ENCODE data around the gene INSRR.

The INSRR gene

DNA sequence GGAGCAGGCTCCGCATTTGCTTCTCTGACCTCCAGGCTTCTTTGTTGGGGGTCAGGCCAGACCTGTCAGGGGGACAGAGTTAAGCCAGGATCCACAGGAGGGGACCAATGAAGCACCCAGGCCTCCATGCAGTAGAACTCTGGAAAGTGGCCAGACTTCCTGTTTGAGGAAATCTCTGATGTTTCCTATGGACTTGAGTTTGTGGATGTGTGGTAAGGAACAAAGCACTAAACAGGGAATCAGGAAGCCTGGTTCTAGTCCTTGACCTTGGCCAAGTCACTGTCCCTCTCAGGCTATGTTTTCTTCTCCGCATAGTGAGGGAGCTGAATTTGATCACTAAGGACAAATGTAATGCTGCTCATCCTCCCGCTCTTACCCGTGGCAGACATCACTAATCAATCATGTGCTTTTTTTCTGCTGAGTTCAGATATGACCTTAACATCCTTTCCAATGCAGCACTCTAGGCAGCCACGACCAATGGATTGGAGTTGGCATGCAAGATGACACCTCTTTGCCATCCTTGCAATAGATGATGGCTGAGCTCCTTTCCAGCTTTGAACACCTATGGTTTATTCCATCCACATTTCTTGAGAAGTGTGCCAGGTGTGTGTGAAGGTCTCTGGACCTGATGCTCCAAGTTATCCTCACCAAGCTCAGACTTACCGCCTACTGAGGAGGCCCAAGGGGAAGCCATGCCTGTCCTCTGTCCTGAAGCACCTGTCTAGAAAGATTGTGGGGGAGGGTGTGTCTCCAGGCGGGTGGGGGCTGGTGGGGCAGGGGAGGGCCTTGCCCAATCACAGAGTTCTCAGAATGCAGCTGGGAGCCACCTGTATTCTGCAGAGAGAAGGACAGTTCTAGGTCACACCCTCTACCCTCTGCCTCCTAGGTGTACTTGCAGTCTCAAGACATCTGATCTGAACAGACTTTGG is 52.1 kb downstream of the INSRR start:
- no peak for DNase-seq (ENCODE audit: low read depth in 2 of 2)

GRCh38 chr1:156805766-156806511 is 53.0 kb downstream of the INSRR start:
- no peak for DNase-seq (ENCODE audit: low read depth in 2 of 2)

DNA sequence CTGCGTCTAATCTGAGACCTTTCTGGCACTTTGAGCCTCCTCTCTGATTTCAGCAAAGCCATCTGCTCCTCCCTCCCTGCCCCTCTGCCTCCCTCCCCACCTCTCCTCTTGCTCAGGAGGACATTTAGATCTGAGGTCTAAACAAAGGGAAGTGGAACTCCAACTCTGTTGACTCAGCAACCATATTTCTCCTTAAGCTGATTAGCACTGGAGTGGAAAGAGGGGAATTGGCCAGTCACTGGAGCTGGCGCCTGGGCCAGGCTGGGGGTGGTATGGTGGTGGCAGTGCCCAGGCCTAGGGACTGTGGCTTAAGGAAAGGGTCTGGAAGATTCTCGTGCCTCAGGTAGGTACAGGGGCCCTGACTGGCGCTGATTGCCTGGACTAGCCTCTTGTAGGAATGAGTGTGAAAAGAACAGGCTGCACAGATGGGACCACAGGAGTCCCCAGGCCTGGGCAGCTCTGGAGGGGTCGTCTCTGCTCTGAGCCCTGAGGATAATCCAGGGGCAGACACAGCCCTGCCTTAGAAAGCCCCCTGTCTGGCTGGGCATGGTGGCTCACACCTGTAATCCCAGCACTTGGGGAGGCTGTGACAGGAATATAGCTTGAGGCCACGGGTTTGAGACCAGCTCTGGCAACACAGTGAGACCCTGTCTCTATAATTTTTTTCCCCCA is 54.2 kb downstream of the INSRR start:
- no peak for DNase-seq (ENCODE audit: low read depth in 2 of 2)

DNA sequence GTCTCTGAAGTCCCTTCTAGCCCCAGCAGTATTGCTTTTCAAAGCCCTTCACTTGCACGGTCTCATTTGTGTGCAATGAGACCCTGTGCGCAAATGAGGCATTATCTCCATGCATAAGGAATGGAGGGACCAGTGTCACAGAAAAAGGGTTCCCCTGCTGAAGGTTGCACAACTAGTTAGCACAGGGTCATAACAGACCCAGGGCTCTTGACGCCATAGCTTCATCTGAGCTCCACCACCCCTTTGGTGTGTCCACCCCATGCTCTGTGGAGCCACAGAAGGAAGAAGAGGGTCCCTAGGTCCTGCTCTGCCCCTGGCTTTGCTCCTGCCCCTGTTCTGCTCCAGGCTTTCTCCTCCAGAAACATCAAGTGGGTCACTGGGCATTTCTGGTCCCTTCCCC is 54.9 kb downstream of the INSRR start:
- DNase-seq (ENCODE audit: low read depth in 2 of 2), result no peak

- DNase-seq (ENCODE audit: low read depth in 2 of 2), result no peak
Measured at GRCh38 chr1:156803086-156803851, 55.6 kb downstream of the INSRR start.

GRCh38 chr1:156802421-156802935 is 56.4 kb downstream of the INSRR start:
- DNase-seq (ENCODE audit: low read depth in 2 of 2), result no peak

DNA sequence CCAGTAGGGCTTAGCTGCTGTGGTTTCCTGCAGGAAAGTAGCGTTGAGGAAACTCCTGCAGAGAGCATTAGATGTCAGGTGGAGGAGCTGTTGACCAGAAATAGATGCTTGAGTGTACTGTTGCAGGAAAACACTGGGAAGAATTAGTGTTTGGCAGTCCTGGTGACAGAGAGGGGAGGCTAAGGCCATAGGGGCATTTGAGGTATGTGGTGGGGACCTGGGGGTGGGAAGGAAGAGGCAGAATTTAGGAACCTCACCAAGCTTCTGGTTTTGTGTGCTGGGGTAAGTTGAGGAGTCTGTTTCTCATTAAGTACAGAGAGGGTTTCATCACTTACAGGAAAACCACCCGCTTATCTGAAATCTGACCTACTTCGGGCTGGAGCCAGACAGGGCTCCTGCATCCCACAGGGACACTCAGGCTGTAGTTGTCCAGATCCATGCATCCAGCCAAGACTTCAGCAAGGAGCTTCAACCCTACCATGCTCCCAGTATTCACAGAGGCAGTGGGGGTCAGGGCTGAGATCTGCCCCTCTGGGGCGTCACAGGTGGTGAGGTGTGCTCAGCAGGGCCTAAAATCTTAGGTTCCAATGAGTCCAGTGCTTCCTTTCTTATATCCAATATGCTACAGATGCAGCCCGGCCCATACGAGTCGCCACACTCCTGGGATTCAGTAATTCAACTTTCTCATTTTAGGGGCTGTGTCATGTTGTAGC is 57.4 kb downstream of the INSRR start:
- DNase-seq (ENCODE audit: low read depth in 2 of 2), result no peak

DNA sequence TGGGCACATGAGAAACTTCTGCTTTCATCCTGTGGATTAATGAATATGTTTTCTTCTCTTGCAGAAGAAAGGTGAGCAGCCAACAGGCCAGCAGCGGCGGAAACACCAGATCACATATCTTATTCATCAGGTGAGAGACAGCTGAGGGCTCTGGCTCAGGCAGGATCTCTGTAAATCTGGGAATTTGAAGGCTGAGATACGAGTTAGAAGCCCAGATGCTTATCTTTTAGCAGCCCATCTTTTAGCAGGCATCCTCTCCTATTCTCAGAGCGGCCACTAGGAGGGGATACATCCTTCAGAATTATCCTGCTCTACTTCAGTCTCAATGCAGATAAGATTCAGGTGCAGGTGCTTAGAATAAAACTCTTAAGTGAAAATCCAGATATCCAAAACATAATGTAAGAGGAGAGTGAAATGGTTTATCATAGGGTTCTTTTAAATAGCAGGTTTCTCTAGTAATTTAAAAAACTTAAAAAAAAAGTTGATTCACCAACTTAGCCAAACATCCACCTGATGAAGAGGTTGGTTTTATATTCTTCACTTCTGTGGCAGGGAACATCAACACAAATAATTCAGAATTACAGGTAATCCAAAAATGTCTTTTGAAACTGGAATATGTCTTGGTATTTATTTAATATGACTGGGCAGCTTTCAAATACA is 61.6 kb downstream of the INSRR start:
- DNase-seq (ENCODE audit: low read depth in 2 of 2), result peak in 1 of 2 donors; percentile 33

DNA sequence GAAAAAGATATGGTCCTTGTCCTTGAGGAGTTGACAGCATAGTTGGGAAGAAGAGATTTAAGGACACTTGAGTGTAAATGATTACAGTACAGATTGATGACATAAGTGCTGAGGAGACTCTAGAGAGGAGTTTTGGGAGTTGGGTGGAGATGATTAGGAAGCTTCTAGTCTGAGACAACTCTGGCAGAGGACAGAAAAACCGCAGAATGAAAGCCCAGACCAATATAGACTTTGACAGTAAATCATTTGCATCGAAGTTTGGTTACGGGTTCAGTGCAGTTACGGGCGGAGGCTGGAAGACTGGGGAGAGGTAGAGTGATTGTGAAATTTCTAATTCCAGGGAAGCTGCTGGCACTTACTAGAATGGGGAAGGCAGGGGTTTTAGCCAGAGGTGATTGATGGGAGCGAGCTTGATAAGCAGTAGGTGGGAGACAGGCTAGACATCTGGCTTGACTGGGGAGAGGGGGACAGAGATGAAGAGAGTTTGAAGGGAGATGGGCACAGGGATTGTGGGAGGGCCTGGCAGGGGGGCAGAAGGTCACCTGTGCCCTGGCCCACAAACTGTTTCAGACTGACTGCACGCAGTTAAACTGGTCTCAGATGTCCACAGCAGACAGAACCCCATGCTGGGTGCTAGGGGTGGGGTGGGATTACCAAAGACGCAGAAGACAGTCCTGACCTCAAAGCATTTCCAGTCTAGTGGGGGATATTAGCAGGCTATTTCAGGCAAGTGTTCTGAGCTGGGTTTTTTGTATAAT is 62.4 kb downstream of the INSRR start:
- DNase-seq (ENCODE audit: low read depth in 2 of 2), result no peak

DNA sequence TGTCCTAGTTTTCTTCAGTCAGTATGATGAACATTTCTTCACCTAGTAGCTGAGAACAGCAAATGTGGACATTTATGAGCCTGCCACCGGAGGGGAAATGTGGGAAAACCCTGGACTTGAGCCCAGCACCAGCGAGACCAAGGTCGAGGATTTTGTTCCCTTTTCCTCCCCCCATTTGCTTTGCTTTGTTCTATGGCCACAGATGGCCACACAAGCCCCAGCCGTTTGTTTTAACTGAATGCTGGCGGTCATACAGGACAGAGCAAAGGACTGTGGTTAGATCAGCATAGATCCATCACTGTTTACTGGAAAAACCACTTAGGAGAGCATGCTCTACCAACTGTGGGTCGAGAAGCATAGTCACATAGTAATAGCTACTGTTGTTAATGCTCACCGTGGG is 63.1 kb downstream of the INSRR start:
- no peak for DNase-seq (ENCODE audit: low read depth in 2 of 2)

DNA sequence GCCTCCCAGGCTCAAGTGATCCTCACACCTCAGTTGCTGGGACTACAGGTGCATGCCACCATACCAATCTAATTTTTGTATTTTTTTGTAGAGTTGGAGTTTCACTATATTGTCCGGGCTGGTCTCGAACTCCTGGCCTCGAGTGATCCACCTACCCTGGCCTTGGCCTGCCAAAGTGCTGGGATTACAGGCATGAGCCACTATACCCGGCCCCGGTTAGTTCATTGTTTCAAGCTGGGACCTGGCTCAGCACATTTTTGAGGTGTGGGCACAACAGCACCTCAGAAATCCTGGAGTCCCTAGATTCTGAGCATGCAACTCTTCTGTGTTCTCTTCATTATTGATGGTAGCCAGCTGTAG is 63.6 kb downstream of the INSRR start:
- DNase-seq (ENCODE audit: low read depth in 2 of 2), result no peak

DNA sequence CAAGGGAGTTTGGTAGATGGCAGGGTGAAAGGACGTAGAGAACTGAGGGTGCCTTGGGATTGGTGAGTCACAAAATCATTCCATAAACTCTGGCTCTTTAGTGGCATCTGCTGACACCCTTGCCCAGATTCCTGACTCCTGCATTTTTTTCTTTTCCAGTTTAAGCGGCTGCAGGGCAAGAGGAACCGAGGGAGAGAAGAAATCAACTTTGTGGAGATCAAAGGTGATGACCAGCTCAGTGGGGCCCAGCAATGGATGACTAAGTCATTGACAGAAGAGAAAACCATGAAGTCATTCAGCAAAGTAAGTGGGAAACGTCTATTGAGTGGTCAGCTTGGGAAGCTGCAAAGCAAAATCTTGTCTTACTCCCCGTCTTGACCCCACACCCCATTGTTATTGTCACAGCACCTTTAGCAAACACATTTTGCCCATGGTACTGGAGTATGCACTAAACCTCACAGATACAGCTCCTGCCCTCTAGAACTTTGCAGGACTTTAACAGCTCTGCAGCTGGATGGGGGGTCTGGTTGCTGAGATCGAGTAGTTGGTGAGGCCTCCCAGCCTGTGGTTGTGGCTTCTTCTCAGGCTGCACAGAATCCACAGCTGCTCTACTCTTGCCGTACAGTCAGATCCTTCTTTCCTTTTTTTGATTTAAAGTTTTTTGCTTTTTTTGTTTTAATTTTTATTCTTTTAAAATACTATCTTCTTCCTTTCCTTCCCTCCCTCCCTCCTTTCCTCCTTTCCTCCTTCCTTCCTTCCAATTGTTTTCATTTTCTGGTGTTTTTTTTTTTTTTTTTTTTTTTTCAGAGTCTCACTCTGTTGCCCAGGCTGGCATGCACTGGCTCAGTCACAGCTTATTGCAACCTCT is 64.2 kb downstream of the INSRR start:
- no peak for DNase-seq (ENCODE audit: low read depth in 2 of 2)
